HG03469 (cell line): ENCODE data around the gene TRIM49C.
"Not testable (repeated sequence)": the region's sequence is repeated elsewhere in the genome, so short reads cannot be mapped to it uniquely, and the experiment has no call there.

Experiments
- ATAC-seq: cut with Tn5 transposase; IDR thresholded peaks from one replicate; pipeline ENCODE4 v1.9.1; 2021; ENCODE audit warnings: mild to moderate bottlenecking, moderate library complexity, moderate number of reproducible peaks; ENCODE audit not compliant: unreplicated experiment

TRIM49C gene

DNA sequence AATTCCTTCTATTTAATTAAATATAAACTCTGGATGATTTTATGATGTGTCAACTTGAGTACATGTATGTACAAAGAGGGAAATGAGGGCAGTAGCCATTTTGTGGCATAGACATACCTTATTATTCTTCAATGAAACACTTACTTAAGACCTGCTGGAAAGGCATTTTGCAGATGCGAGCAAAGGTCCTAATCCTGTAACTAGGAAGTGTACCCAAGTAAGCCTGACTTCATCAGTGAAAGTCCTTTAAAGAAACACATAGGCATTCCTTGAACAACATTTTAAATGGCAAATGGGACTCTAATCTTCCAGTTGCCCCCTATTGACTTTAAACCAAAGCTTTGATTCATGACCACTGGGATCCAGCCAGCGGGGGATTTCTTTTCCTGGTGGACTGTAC lies at the start of gene TRIM49C:
Gene TRIM49C, plus strand, starts transcription at position 301 of the 400 bp plus-strand sequence. CDS start 4,106 bp downstream, outside the sequence.
- not testable (repeated sequence) for ATAC-seq

DNA sequence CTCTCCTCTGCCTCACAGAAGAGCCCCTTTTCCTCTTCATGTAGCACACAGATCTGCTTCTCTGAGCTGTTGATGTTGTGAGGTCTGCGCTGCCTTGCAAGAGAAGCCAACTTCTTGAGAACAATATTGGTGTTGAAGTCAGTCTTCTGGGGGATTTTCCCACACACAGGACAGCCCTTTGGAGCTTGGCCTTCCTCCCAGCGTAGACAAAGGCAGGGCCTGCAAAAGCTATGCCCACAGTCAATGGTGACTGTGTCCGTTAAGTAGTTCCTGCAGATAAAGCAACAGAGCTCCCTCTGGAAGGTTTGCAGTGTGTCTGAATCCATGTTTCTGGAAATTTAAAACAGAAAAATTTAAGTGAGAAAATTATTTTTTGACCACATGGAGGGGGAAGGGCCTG lies 6.7 kb upstream of the TRIM49C start:
- not testable (repeated sequence) for ATAC-seq

DNA sequence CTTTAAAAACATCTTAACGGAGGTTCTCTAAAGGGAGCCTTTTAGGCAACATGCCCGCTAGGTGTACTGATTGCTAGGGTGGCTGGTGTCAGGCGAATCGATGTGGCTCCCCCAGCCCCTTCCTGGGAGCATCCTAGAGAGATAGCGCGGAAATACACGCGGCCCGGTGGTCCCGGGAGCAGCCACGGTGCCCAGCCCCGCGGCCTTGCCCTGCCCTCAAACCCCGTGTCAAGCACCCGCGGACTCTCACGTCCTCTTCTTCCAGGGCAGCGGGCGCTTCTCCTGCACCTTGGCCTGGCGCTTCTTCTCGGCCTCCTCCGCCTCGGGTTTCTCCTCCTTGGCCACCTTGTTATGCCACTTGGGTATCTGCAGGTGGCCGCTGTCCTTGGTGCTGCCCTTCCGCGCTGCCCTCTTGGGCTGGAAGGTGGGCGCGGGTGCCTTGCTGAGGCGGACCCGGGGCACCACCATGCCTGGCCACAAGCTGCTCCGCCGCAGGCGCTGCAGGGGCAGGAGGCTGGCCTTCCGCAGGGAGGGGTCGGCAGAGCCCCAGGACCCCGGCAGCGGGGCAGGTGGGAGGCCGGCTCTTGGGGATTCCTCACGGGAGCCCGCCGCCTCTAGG lies 20.8 kb downstream of the TRIM49C start:
- ATAC-seq: not testable (repeated sequence)

DNA sequence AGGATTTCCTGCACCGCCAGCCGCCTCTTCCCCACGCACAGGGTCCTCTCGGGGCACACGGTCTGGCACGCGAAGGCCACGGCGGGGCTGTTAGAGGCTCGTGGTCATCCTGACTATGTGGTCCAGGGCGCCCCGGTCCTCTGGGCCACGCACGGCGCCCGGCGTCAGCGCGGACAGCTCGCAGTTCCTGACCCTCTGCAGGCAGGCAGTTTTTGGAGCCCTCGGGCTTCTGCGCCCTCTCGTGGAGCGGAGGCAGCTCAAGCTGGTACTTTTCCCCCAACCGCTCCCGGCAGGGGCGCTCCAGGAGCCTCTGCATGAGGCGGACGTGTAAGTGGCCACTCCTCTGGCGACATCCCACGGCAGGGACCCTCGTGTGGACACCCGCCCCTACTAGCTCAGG lies 21.4 kb downstream of the TRIM49C start:
- not testable (repeated sequence) for ATAC-seq

DNA sequence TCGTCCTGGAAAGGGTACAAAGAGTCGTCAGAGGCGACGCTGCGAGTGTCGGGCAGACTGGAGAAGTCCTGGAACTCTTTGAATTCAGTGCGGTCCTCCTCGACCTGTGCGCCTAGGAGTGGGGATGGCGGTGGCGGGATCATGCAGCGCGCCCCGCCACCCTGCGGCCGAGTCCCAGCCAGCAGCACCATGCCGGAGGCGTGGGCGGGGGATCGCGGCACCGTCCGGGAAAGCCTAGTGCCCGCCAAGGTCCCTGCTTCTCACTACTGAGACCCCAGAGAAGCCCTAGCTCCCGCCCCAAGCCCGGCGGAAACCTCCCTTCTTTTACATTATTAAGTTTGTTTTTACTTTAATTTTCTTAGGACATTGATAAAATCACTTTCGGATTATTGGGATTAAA lies 22.6 kb downstream of the TRIM49C start:
- not testable (repeated sequence) for ATAC-seq

GRCh38 chr11:90085650-90086049 lies 54.7 kb downstream of the TRIM49C start, which contains the start of gene UBTFL1:
UBTFL1 (plus strand) TSS chr11:90085950; CDS start chr11:90085950, 0 bp downstream.
- not testable (repeated sequence) for ATAC-seq

DNA sequence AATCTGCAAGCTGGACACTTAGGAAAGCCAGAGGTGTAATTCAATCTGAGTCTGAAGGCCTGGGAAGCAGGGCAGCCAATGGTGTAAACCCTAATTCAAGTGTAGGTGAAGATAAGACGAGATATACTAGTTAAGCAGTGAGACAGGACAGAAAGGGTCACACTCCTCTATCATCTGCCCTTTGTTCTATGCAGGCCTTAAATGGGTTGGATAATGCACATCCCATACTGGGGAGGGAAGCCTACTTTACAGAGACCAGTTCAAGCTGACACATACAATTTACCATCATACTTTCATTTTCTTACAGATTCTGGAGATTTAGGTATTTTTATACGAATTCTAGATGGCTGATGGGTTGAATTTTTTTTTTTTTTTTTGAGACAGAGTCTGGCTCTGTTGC lies 57.8 kb downstream of the TRIM49C start:
- not testable (repeated sequence) for ATAC-seq
